PC-9 (cell line): Measurements from ENCODE around the gene SLC26A6. TPM values are rescaled to one million over a fixed set of nuclear protein-coding genes. Genes with fewer than 3 reads are reported as not detected.

Experiments
- BruUV-seq: library from RNA; stranded (reverse); fragments of 400-500 nt; replicated peaks from 2 replicates; lab custom pipeline; 2021; lab: Mats Ljungman, UMichigan
- CTCF ChIA-PET: fragments of 300-600 bp; sonication (Branson Sonifier 250); formaldehyde crosslinking; loops from one replicate; lab custom pipeline; 2022; ENCODE audit warnings: antibody characterized with exemption; lab: Charles Lee
- POLR2A ChIA-PET: fragments of 300-600 bp; sonication (Branson Sonifier 250); formaldehyde crosslinking; loops from one replicate; lab custom pipeline; 2022; ENCODE audit warnings: antibody characterized with exemption; ENCODE audit not compliant: unreplicated experiment; lab: Charles Lee
- DNase-seq, 2 experiments: peaks; one replicate each; pipeline versions ENCODE4 v3.0.0 to v3.0.0-alpha.2; 2015 to 2022; ENCODE audit warnings: mixed read lengths in 1 of 2
- H2AFZ ChIP-seq: fragments of 200-600 bp; sonication (generic); 2 replicates; pipeline ENCODE4 v1.8.1; 2017; ENCODE audit warnings: antibody characterized with exemption
- H3F3A ChIP-seq: fragments of 200-600 bp; sonication (generic); 2 replicates; pipeline ENCODE4 v1.8.1; 2017; ENCODE audit warnings: antibody characterized with exemption, mild to moderate bottlenecking, low read depth; ENCODE audit not compliant: insufficient read depth
- H3K27ac ChIP-seq: fragments of 200-600 bp; sonication (generic); 2 replicates; pipeline ENCODE4 v1.6.1; 2016; ENCODE audit warnings: mixed run types
- H3K27me3 ChIP-seq: fragments of 200-600 bp; sonication (generic); 2 replicates; pipeline ENCODE4 v1.6.1; 2016; ENCODE audit warnings: low read depth, mixed run types; ENCODE audit not compliant: insufficient read depth
- H3K36me3 ChIP-seq: fragments of 200-600 bp; sonication (generic); 2 replicates; pipeline ENCODE4 v1.6.1; 2016; ENCODE audit warnings: low read depth, mixed run types
- H3K4me1 ChIP-seq: fragments of 200-600 bp; sonication (generic); replicated peaks from 2 replicates; pipeline ENCODE4 v1.6.1; 2016; ENCODE audit warnings: mixed run types; ENCODE audit not compliant: insufficient read depth
- H3K4me2 ChIP-seq: fragments of 200-600 bp; sonication (generic); 2 replicates; pipeline ENCODE4 v1.6.1; 2017; ENCODE audit warnings: mixed run types
- H3K4me3 ChIP-seq: fragments of 200-600 bp; sonication (generic); 2 replicates; pipeline ENCODE4 v1.6.1; 2016; ENCODE audit warnings: mixed run types
- H3K79me2 ChIP-seq: fragments of 200-600 bp; sonication (generic); 2 replicates; pipeline ENCODE4 v1.6.1; 2017; ENCODE audit warnings: low read depth, mixed run types
- H3K9me2 ChIP-seq: fragments of 200-600 bp; sonication (generic); 2 replicates; pipeline ENCODE4 v1.8.1; 2017; ENCODE audit warnings: mild to moderate bottlenecking; ENCODE audit not compliant: insufficient read depth
- H3K9me3 ChIP-seq: fragments of 200-600 bp; sonication (generic); 2 replicates; pipeline ENCODE4 v1.8.1; 2016; ENCODE audit warnings: low read depth; ENCODE audit not compliant: insufficient read depth
- H4K20me1 ChIP-seq: fragments of 200-600 bp; sonication (generic); 2 replicates; pipeline ENCODE4 v1.8.1; 2017; ENCODE audit not compliant: insufficient read depth
- EZH2 ChIP-seq: fragments of 200-600 bp; sonication (generic); IDR thresholded peaks from 2 replicates; pipeline ENCODE4 v1.8.0; 2017; ENCODE audit warnings: antibody characterized with exemption, low read depth
- intact Hi-C: fragments of 100-400 bp; cut with micrococcal nuclease; formaldehyde crosslinking; loops from one replicate; pipeline ENCODE4 v1.10.0; 2022; ENCODE audit not compliant: unreplicated experiment
- total RNA-seq: library from RNA; stranded (reverse); gene quantifications from 2 replicates; pipeline ENCODE4 v1.2.3, GENCODE V29; 2021
- TF ChIP-seq, protein P1 (sequence below): fragments of 200-600 bp; sonication (generic); conservative IDR thresholded peaks from 2 replicates; pipeline ENCODE4 v1.6.1; 2017; ENCODE audit warnings: mixed run types, antibody characterized with exemption, mild to moderate bottlenecking, moderate library complexity

SLC26A6 gene
- total RNA-seq, 1 experiment from 2014 or later: 18.7 TPM

GRCh38 chr3:48664929-48665328, 29.7 kb upstream of the SLC26A6 start:
- H3K4me1 ChIP-seq: 0 out of 2 replicates have a peak, but pooled peaks cover 4% of the 10 kb centered on the region
- H3F3A ChIP-seq: peaks cover 10% of the 10 kb centered on the region; the same call in 1 of the 2 replicates
- intact Hi-C loops: loop anchor here (2.0 to 5.0 kb wide), 3 partner anchors 18 to 223 kb away; partner anchors contain the start of genes CCDC51, COL7A1 and TMA7
- no peak overlapping the region for H2AFZ ChIP-seq
- no peaks in the 10 kb centered on the region; the same call in 1 of the 2 replicates for H3K9me3 ChIP-seq
- H3K79me2 ChIP-seq: no peaks in the 10 kb centered on the region
- no peak overlapping the region for H3K4me2 ChIP-seq
- ChIA-PET CTCF (interaction anchor here (2.8 kb wide), 1 partner anchor 21 kb away, joined by 6 read pairs; the partner anchor contains the start of gene NCKIPSD), POLR2A (no interaction called here)
- no peak overlapping the region for H3K4me3 ChIP-seq
- no peaks in the 10 kb centered on the region for H3K36me3 ChIP-seq
- H4K20me1 ChIP-seq: no peaks in the 10 kb centered on the region
- no peaks in the 10 kb centered on the region for H3K9me2 ChIP-seq
- no peaks in the 10 kb centered on the region for H3K27me3 ChIP-seq
- no peak for DNase-seq
- no peak for TF ChIP-seq EZH2
- TF ChIP-seq, protein P1, sequence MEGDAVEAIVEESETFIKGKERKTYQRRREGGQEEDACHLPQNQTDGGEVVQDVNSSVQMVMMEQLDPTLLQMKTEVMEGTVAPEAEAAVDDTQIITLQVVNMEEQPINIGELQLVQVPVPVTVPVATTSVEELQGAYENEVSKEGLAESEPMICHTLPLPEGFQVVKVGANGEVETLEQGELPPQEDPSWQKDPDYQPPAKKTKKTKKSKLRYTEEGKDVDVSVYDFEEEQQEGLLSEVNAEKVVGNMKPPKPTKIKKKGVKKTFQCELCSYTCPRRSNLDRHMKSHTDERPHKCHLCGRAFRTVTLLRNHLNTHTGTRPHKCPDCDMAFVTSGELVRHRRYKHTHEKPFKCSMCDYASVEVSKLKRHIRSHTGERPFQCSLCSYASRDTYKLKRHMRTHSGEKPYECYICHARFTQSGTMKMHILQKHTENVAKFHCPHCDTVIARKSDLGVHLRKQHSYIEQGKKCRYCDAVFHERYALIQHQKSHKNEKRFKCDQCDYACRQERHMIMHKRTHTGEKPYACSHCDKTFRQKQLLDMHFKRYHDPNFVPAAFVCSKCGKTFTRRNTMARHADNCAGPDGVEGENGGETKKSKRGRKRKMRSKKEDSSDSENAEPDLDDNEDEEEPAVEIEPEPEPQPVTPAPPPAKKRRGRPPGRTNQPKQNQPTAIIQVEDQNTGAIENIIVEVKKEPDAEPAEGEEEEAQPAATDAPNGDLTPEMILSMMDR: no peak
- BruUV-seq: no TSS peak
- H3K27ac ChIP-seq: no peak overlapping the region

GRCh38 chr3:48664313-48664644, 29.0 kb upstream of the SLC26A6 start:
- no peak for DNase-seq
- Histone ChIP-seq H3F3A (peaks cover 10% of the 10 kb centered on the region; the same call in 1 of the 2 replicates), H3K9me2 (no peaks in the 10 kb centered on the region), H3K4me2 (peak overlapping the region; percentile 98; the same call in 1 of the 2 replicates), H3K36me3 (no peaks in the 10 kb centered on the region), H3K79me2 (no peaks in the 10 kb centered on the region), H2AFZ (no peak overlapping the region), H3K4me1 (0 out of 2 replicates have a peak, but pooled peaks cover 4% of the 10 kb centered on the region), H4K20me1 (no peaks in the 10 kb centered on the region), H3K4me3 (peak overlapping the region; percentile 76; the same call in 1 of the 2 replicates), H3K27me3 (no peaks in the 10 kb centered on the region), H3K9me3 (no peaks in the 10 kb centered on the region; the same call in 1 of the 2 replicates), H3K27ac (no peak overlapping the region)
- intact Hi-C loops: loop anchor here (2.0 to 5.0 kb wide), 3 partner anchors 19 to 222 kb away; partner anchors contain the start of genes CCDC51, COL7A1 and TMA7
- TF ChIP-seq EZH2: no peak
- TF ChIP-seq, protein P1: peak; percentile 51
- CTCF ChIA-PET: interaction anchor here (2.8 kb wide), 1 partner anchor 22 kb away, joined by 6 read pairs; the partner anchor contains the start of gene NCKIPSD
- no TSS peak for BruUV-seq
- POLR2A ChIA-PET: interaction anchor here (0.7 kb wide), 1 partner anchor 262 kb away, joined by 6 read pairs; no protein-coding TSS in a partner anchor

DNA sequence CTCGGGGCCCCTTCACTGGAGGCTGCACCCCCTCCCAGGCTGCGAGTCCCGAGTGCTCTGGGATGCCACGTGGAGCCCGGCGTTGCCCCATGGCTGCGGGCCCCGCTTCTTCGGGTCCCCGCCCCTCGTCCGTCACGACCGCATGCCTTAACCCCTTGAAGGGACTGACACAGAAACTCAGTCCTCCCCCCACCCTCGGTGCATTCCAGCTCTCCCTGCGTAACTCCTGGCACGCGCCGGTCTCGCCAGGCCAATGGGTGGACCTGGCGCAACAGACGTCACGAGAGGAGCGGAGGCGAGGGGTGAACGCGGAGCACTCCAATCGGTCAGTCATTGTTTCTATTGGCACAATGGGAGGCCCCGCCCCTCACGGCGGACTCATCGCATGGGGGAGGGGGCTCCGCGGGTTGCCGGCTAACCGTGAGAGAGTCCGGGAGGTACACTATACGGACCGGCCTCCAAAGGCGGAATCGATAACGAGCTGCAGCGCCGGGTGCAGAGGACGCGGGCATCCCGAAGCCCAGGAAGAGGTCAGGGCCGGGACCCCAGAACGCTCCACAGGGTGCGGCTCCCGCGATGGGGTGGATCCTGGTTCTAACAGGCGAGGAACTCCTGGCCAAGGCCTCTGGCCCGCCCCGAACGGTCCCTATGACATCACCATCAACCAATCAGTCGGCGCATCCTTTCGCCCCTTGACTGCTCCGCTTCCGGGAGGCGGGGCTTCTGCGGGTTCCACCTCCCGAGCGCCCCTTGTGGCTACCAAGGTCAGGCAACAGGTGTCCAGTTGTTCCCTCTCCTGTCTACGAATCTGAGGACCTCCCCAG, 28.4 kb upstream of the SLC26A6 start:
- TF ChIP-seq, protein P1: peak; percentile 78
- TF ChIP-seq EZH2: no peak
- intact Hi-C loops: loop anchor here (1.0 to 5.0 kb wide), 7 partner anchors 10 to 221 kb away; partner anchors contain the start of genes CCDC51, COL7A1, IP6K2 and TMA7
- peaks cover 10% of the 10 kb centered on the region; the same call in 1 of the 2 replicates for H3F3A ChIP-seq
- H3K36me3 ChIP-seq: no peaks in the 10 kb centered on the region
- 0 out of 2 replicates have a peak, but pooled peaks cover 4% of the 10 kb centered on the region for H3K4me1 ChIP-seq
- peak overlapping the region; percentile 98 for H3K4me2 ChIP-seq
- peak overlapping the region; percentile 76 for H2AFZ ChIP-seq
- H3K4me3 ChIP-seq: peak overlapping the region; percentile 76
- CTCF ChIA-PET: interaction anchor here (0.6 to 2.8 kb wide), 2 partner anchors 23 to 414 kb away, joined by 3 to 6 read pairs; partner anchors contain the start of gene NCKIPSD
- H3K79me2 ChIP-seq: no peaks in the 10 kb centered on the region
- H3K9me3 ChIP-seq: no peaks in the 10 kb centered on the region; the same call in 1 of the 2 replicates
- peak overlapping the region; percentile 93 for H3K27ac ChIP-seq
- H4K20me1 ChIP-seq: no peaks in the 10 kb centered on the region
- H3K9me2 ChIP-seq: no peaks in the 10 kb centered on the region
- BruUV-seq: TSS peak; percentile 89
- H3K27me3 ChIP-seq: no peaks in the 10 kb centered on the region
- POLR2A ChIA-PET: interaction anchor here (0.6 to 0.7 kb wide), 3 partner anchors 27 to 263 kb away, joined by 4 to 6 read pairs (median 5); no protein-coding TSS in a partner anchor
- DNase-seq: peak; percentile 93 to 98
